Measurements from ENCODE around the gene UBE2E2.

The UBE2E2 gene

GRCh38 chr3:23444386-23444785 is 241.3 kb downstream of the UBE2E2 start:
- TF ChIP-seq, protein P1, sequence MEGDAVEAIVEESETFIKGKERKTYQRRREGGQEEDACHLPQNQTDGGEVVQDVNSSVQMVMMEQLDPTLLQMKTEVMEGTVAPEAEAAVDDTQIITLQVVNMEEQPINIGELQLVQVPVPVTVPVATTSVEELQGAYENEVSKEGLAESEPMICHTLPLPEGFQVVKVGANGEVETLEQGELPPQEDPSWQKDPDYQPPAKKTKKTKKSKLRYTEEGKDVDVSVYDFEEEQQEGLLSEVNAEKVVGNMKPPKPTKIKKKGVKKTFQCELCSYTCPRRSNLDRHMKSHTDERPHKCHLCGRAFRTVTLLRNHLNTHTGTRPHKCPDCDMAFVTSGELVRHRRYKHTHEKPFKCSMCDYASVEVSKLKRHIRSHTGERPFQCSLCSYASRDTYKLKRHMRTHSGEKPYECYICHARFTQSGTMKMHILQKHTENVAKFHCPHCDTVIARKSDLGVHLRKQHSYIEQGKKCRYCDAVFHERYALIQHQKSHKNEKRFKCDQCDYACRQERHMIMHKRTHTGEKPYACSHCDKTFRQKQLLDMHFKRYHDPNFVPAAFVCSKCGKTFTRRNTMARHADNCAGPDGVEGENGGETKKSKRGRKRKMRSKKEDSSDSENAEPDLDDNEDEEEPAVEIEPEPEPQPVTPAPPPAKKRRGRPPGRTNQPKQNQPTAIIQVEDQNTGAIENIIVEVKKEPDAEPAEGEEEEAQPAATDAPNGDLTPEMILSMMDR (IDR thresholded peaks at IDR 0.05; ENCODE audit: low read depth, low read length), result no peak
- TF ChIP-seq MYC (IDR thresholded peaks at IDR 0.05; ENCODE audit: low read depth, low read length), result no peak
- TF ChIP-seq, protein P2, sequence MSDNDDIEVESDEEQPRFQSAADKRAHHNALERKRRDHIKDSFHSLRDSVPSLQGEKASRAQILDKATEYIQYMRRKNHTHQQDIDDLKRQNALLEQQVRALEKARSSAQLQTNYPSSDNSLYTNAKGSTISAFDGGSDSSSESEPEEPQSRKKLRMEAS (IDR thresholded peaks at IDR 0.05; ENCODE audit: low read depth, low read length), result no peak
- no peak for TF ChIP-seq POLR2A (IDR thresholded peaks at IDR 0.05; ENCODE audit: extremely low read depth, insufficient read length)
- no peak for DNase-seq (ENCODE audit: low read depth)
- H3K4me3 ChIP-seq (ENCODE audit: low read depth, low read length), result no peak overlapping the region

DNA sequence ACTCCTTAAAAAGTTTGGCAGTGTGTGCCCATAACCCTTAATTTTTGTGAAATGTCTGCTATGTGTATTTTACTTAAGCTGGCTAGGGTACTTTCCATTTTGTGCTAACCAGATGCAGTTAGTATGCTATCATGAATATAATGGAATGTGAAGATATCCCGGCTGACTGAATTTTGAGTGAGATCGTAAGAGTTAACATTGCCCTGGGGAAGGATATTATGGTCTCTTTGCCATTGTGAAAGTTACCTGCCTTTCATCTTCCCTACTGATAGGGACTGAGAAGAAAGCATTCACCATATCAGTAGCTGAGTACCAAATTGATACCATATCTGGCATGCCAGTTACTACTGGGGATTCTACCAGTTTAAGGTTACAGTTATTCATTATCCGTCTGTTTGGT is 243.2 kb downstream of the UBE2E2 start:
- H3K4me3 ChIP-seq (ENCODE audit: low read depth, low read length), result no peak overlapping the region
- no peak for DNase-seq (ENCODE audit: low read depth)
- no peak for TF ChIP-seq MYC (IDR thresholded peaks at IDR 0.05; ENCODE audit: low read depth, low read length)

DNA sequence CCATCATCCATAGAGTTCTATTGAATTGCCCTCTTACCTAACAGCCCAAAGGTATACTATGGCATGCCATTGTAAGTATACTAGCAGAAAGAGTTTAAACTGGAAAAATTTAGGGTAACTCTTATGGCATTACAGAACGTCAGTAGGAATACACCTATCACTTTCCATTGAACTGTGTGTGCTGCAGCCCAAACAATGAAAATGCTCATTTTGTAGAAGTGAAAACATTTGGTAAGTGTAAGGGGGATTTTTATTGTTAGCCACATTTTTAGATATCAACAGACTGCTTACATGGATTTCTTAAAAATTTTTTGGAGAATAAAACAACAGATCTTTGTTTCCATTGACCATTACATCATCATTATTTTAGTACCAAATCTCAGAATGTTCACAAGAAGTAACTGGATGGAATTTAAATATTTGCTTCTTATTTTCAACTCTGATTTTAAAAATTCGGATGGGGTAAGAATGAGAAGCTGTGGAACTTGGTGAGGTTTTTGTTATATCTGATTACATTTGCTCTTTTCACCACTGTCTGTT is 245.9 kb downstream of the UBE2E2 start:
- DNase-seq (ENCODE audit: low read depth), result no peak
- TF ChIP-seq, protein P1 (IDR thresholded peaks at IDR 0.05; ENCODE audit: low read depth, low read length), result no peak
- TF ChIP-seq POLR2A (IDR thresholded peaks at IDR 0.05; ENCODE audit: extremely low read depth, insufficient read length), result no peak
- TF ChIP-seq, protein P2 (IDR thresholded peaks at IDR 0.05; ENCODE audit: low read depth, low read length), result no peak
- no peak for TF ChIP-seq MYC (IDR thresholded peaks at IDR 0.05; ENCODE audit: low read depth, low read length)
- no peak overlapping the region for H3K4me3 ChIP-seq (ENCODE audit: low read depth, low read length)

DNA sequence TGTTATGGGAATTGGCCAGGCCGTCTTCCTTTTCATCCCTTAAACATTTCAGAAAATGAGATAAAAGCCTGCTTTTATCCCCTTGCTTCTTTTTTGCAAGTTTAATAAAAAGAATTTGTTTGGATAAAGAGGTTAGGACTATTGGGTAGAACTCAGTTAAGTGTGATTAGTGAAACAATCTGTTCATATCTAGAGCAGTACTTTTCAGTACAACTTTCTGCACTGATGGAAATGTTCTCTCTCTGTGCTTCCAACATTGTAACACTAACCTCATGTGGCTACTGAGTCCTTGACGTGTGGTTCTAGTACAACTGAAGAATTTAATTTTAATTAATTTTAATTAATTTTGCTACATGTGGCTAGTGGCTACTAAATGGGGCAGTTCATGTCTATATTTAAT is 246.9 kb downstream of the UBE2E2 start:
- no peak overlapping the region for H3K4me3 ChIP-seq (ENCODE audit: low read depth, low read length)
- DNase-seq (ENCODE audit: low read depth), result no peak
- TF ChIP-seq, protein P1 (IDR thresholded peaks at IDR 0.05; ENCODE audit: low read depth, low read length), result no peak
- TF ChIP-seq POLR2A (IDR thresholded peaks at IDR 0.05; ENCODE audit: extremely low read depth, insufficient read length), result no peak
- TF ChIP-seq, protein P2 (IDR thresholded peaks at IDR 0.05; ENCODE audit: low read depth, low read length), result no peak
- no peak for TF ChIP-seq MYC (IDR thresholded peaks at IDR 0.05; ENCODE audit: low read depth, low read length)

GRCh38 chr3:23450806-23451205 is 247.7 kb downstream of the UBE2E2 start:
- no peak for DNase-seq (ENCODE audit: low read depth)
- H3K4me3 ChIP-seq (ENCODE audit: low read depth, low read length), result no peak overlapping the region
- TF ChIP-seq, protein P2 (IDR thresholded peaks at IDR 0.05; ENCODE audit: low read depth, low read length), result no peak
- TF ChIP-seq POLR2A (IDR thresholded peaks at IDR 0.05; ENCODE audit: extremely low read depth, insufficient read length), result no peak
- no peak for TF ChIP-seq MYC (IDR thresholded peaks at IDR 0.05; ENCODE audit: low read depth, low read length)
- TF ChIP-seq, protein P1 (IDR thresholded peaks at IDR 0.05; ENCODE audit: low read depth, low read length), result no peak

- no peak for TF ChIP-seq POLR2A (IDR thresholded peaks at IDR 0.05; ENCODE audit: extremely low read depth, insufficient read length)
- TF ChIP-seq, protein P2 (IDR thresholded peaks at IDR 0.05; ENCODE audit: low read depth, low read length), result no peak
- no peak for TF ChIP-seq MYC (IDR thresholded peaks at IDR 0.05; ENCODE audit: low read depth, low read length)
- TF ChIP-seq, protein P1 (IDR thresholded peaks at IDR 0.05; ENCODE audit: low read depth, low read length), result no peak
- no peak overlapping the region for H3K4me3 ChIP-seq (ENCODE audit: low read depth, low read length)
- no peak for DNase-seq (ENCODE audit: low read depth)
Measured at GRCh38 chr3:23452408-23452807, 249.3 kb downstream of the UBE2E2 start.
